Kidney (tissue), 14 donors: ENCODE measurements around the gene GPR18. TPM values are rescaled to one million over a fixed set of nuclear protein-coding genes. Genes with fewer than 3 reads are reported as not detected.

Source experiments
- DNase-seq, 5 donors: peaks; one replicate each; pipeline ENCODE4 v3.0.0-alpha.2; 2013 to 2020
- FAIRE-seq: peaks from 2 replicates; lab custom pipeline; 2012; peaks lifted over from hg19 to GRCh38; lab: Jason Lieb, UNC
- H3K27ac ChIP-seq, 2 donors: one replicate each; pipeline ENCODE4 v1.7.0; 2013; ENCODE audit warnings: low read depth in 2 of 2, low read length in 2 of 2, inconsistent platforms in 1 of 2
- H3K27me3 ChIP-seq: one replicate; pipeline ENCODE4 v1.7.1; 2013; ENCODE audit warnings: low read length, inconsistent platforms; ENCODE audit not compliant: control insufficient read depth, insufficient read depth
- H3K36me3 ChIP-seq, 3 donors: one replicate each; pipeline versions ENCODE4 v1.7.0 to v1.7.1; 2013; ENCODE audit warnings: low read length in 3 of 3, control low read depth in 1 of 3, inconsistent platforms in 1 of 3; ENCODE audit not compliant: insufficient read depth in 3 of 3, control insufficient read depth in 2 of 3
- H3K4me1 ChIP-seq, 3 donors: one replicate each; pipeline versions ENCODE4 v1.7.0 to v1.7.1; 2013; ENCODE audit warnings: low read length in 3 of 3, inconsistent platforms in 1 of 3, low read depth in 1 of 3; ENCODE audit not compliant: control insufficient read depth in 2 of 3, insufficient read depth in 2 of 3
- H3K4me3 ChIP-seq, 3 donors: one replicate each; pipeline versions ENCODE4 v1.7.0 to v1.8.1; 2013; ENCODE audit warnings: low read length in 3 of 3, control low read depth in 1 of 3, inconsistent platforms in 1 of 3
- H3K9ac ChIP-seq, 3 donors: one replicate each; pipeline versions ENCODE4 v1.7.0 to v1.7.1; 2013; ENCODE audit warnings: low read length in 3 of 3, control low read depth in 1 of 3, inconsistent platforms in 1 of 3
- H3K9me3 ChIP-seq, 3 donors: one replicate each; pipeline versions ENCODE4 v1.7.0 to v1.7.1; 2013; ENCODE audit warnings: low read length in 3 of 3, control low read depth in 1 of 3, inconsistent platforms in 1 of 3; ENCODE audit not compliant: control insufficient read depth in 2 of 3, insufficient read depth in 1 of 3
- intact Hi-C: fragments of 100-400 bp; cut with DNase I; formaldehyde crosslinking; loops from one replicate; pipeline ENCODE4 v1.11.1; 2022
- polyA plus RNA-seq: library from polyadenylated mRNA; stranded (reverse); fragments of 350-450 nt; fragmentation: Illumina TruSeq; extraction: RNeasy Lipid Tissue Mini Kit (QIAGEN cat#74804); gene quantifications from one replicate; pipeline ENCODE4 v1.2.3, GENCODE V29; 2014; ENCODE audit warnings: low read depth, low replicate concordance; ENCODE audit not compliant: insufficient read depth
- total RNA-seq: library from RNA; stranded (reverse); fragmentation: NEBNext Ultra II Directional; extraction: Animal tissue kit (Norgen Biotek cat#: 25700); gene quantifications from one replicate; pipeline ENCODE4 v1.2.1, GENCODE V29; 2021
- TF ChIP-seq, protein P1 (sequence below): IDR thresholded peaks from 3 replicates; pipeline ENCODE4 v1.5.1; 2012; ENCODE audit warnings: mild to moderate bottlenecking, moderate library complexity, borderline replicate concordance; ENCODE audit not compliant: insufficient read depth; ENCODE audit errors: extremely low read depth
- donor health status: control.
- donor health status: control.
- donor health status: control.
- donor health status: control.
- donor health status: control.
- donor health status: DM: yes; HTN: yes; CAD: no.
- donor health status: Normal renal cell carcinoma (clear cell type).

Gene GPR18
- total and polyA plus RNA-seq, 2 donors from 2014 or later: 0.88 TPM; not detected in 1

DNA sequence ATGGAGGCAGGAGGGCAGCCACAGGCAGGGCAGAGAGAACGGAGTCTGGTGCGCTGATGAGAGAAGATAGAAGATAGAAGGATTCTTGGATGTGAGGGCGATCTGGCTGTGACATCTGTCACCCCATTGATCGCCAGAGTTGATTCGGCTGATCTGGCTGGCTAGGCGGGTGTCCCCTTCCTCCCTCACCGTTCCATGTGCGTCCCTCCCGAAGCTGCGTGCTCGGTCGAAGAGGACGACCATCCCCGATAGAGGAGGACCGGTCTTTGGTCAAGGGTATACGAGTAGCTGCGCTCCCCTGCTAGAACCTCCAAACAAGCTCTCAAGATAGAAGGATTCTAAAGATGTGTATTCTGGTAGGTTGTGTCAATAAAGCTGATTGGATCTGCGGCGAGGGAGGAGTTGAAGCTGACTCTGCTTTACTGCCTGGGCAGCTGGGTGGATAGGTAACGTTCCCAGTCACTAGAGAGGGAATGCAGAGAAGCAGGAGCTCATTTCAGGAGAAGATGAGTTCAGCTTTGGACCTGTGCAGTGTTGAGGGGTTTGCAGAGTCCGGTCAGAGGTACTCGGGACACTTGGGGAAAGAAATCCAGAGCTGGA lies 52.5 kb downstream of the GPR18 start:
- TF ChIP-seq, protein P1, sequence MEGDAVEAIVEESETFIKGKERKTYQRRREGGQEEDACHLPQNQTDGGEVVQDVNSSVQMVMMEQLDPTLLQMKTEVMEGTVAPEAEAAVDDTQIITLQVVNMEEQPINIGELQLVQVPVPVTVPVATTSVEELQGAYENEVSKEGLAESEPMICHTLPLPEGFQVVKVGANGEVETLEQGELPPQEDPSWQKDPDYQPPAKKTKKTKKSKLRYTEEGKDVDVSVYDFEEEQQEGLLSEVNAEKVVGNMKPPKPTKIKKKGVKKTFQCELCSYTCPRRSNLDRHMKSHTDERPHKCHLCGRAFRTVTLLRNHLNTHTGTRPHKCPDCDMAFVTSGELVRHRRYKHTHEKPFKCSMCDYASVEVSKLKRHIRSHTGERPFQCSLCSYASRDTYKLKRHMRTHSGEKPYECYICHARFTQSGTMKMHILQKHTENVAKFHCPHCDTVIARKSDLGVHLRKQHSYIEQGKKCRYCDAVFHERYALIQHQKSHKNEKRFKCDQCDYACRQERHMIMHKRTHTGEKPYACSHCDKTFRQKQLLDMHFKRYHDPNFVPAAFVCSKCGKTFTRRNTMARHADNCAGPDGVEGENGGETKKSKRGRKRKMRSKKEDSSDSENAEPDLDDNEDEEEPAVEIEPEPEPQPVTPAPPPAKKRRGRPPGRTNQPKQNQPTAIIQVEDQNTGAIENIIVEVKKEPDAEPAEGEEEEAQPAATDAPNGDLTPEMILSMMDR: no peak
- no peak overlapping the region for H3K4me3 ChIP-seq
- intact Hi-C loops: no loop called here
- H3K9me3 ChIP-seq: no peaks in the 10 kb centered on the region
- peaks cover 0 to 16% (median 8%) of the 10 kb centered on the region in 3 donors for H3K4me1 ChIP-seq
- H3K27ac ChIP-seq: no peak overlapping the region
- H3K27me3 ChIP-seq: no peaks in the 10 kb centered on the region
- DNase-seq: no peak
- H3K9ac ChIP-seq: no peak overlapping the region
- H3K36me3 ChIP-seq: no peaks in the 10 kb centered on the region
- FAIRE-seq: no peak

Other genes starting within 250 kb of the GPR18 start
- 61.8 TPM for gene UBAC2, start 57.5 kb downstream of the GPR18 start, total RNA-seq
- 77.5 TPM for gene UBAC2, start 57.5 kb downstream of the GPR18 start, polyA plus RNA-seq
- 11.8 TPM for gene GPR183, start 49.0 kb upstream of the GPR18 start, total RNA-seq
- gene GPR183, start 49.0 kb upstream of the GPR18 start, polyA plus RNA-seq: 1.7 TPM
- 144 TPM for gene TM9SF2, start 243.1 kb upstream of the GPR18 start, total RNA-seq
- gene TM9SF2, start 243.1 kb upstream of the GPR18 start, polyA plus RNA-seq: 88.3 TPM